Duodenal mucosa (tissue), 2 donors: ENCODE results near the gene PARD3B.

ENCODE experiments used
- H3K27ac ChIP-seq: one replicate; pipeline ENCODE4 v1.7.0; 2013; ENCODE audit warnings: low read depth, low read length
- H3K27me3 ChIP-seq, 2 donors: one replicate each; pipeline ENCODE4 v1.7.0; 2013; ENCODE audit warnings: low read length in 2 of 2, control low read depth in 1 of 2; ENCODE audit not compliant: insufficient read depth in 2 of 2, control insufficient read depth in 1 of 2
- H3K36me3 ChIP-seq, 2 donors: one replicate each; pipeline ENCODE4 v1.7.0; 2013; ENCODE audit warnings: low read length in 2 of 2, control low read depth in 1 of 2; ENCODE audit not compliant: insufficient read depth in 2 of 2, control insufficient read depth in 1 of 2
- H3K4me1 ChIP-seq, 2 donors: one replicate each; pipeline ENCODE4 v1.7.0; 2013; ENCODE audit warnings: low read length in 2 of 2, control low read depth in 1 of 2; ENCODE audit not compliant: insufficient read depth in 2 of 2, control insufficient read depth in 1 of 2
- H3K4me3 ChIP-seq, 2 donors: one replicate each; pipeline ENCODE4 v1.7.0; 2013; ENCODE audit warnings: low read length in 2 of 2, low read depth in 1 of 2
- H3K9ac ChIP-seq, 2 donors: one replicate each; pipeline ENCODE4 v1.7.0; 2013; ENCODE audit warnings: low read length in 2 of 2, low read depth in 1 of 2
- H3K9me3 ChIP-seq, 2 donors: one replicate each; pipeline ENCODE4 v1.7.0; 2013; ENCODE audit warnings: low read length in 2 of 2, control low read depth in 1 of 2; ENCODE audit not compliant: control insufficient read depth in 1 of 2

PARD3B gene

DNA sequence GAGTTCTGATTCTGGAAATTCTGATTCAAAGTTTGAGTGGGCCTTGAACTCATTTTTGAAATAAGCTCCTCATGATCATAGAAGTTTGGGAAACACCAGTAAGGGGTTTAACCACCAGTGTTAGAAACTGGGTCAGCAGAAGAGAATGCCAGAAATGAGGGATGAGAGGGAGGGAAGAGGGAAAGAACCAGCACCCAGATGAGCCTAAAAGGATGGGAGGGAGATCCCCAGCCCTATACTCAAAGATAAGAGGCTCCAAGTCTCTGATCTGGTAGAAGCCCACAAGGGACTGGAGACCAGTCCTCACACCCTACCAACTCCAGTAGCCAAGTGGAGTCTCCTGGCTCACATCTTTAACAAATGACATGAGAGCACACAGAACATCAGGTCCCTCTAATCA is 832.0 kb downstream of the PARD3B start:
- Histone ChIP-seq H3K9ac (no peak overlapping the region), H3K36me3 (no peaks in the 10 kb centered on the region), H3K9me3 (no peaks in the 10 kb centered on the region), H3K4me1 (no peaks in the 10 kb centered on the region), H3K4me3 (no peak overlapping the region), H3K27me3 (no peaks in the 10 kb centered on the region), H3K27ac (no peak overlapping the region)

DNA sequence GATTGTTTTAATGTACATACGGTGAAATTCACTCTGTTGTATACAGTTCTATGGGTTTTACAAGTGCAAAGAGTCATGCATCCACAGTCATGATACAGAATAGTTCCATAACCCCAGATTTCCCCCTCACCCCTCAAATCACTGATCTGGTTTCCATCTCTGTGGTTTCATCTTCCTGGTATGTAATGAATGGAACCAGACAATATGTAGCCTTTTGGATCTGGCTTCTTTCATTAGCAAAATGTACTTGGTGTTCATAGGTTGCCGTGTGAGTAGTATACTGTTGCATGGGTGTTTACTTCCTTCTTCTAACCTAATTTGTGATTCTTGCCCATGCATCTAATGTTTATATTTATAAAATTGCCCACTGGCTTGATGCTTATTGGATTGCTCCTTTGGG is 838.3 kb downstream of the PARD3B start:
- Histone ChIP-seq H3K9ac (no peak overlapping the region), H3K4me3 (no peak overlapping the region), H3K4me1 (no peaks in the 10 kb centered on the region), H3K27me3 (no peaks in the 10 kb centered on the region), H3K27ac (no peak overlapping the region), H3K9me3 (no peaks in the 10 kb centered on the region), H3K36me3 (no peaks in the 10 kb centered on the region)

DNA sequence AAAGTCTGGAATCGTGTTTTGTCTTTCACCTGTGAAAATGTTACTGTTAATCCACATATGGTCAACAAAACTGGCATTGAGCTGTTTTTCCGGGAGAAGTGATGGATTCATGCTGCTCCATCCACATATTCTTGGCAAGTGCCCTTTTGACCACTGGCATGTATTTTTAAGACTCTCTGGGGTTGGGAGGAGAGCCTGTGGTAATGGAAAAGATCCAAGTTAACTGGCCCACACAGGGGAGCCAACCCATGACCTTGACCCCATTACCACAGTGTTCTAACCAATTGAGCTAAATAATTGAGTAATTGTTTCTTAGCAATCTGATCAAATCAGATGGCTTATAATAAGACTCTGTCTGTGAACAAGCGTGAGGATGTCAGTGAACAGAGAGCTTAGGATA is 840.8 kb downstream of the PARD3B start:
- Histone ChIP-seq H3K9me3 (no peaks in the 10 kb centered on the region), H3K27me3 (no peaks in the 10 kb centered on the region), H3K36me3 (no peaks in the 10 kb centered on the region), H3K27ac (no peak overlapping the region), H3K4me3 (no peak overlapping the region), H3K9ac (no peak overlapping the region), H3K4me1 (no peaks in the 10 kb centered on the region)

DNA sequence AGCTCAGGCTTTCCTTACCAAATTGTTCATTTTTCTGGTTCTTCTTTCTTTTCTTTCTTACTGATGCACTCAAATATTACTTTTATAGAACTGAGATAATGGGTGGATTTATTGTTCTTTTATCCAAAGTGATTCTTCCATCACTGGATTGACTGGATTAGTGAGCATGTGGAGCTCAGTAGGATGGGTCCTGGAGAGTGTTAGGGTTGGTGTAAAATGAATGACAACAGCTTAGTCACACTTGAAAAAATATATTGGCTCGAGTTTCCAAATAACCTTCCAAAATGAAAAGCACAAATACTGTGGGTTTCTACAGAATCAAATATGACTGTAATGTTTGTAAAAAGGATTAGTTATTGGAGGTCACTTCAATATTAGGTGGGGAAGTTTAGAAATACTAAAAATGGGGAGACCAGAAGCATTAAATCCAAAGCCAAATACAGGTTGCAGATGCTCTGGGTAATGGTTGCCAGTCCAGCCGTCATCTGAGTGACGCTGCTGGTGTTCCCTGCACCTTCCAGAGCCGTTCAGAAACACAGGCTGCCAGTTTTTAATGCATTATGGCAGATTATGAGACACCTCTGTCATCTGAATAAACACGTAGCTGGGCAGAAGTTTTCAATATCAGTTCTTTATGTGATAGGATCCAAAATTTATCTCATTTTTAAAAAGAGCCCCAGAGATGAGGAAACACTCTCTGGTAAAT is 842.2 kb downstream of the PARD3B start:
- no peak overlapping the region for H3K4me3 ChIP-seq
- no peaks in the 10 kb centered on the region for H3K27me3 ChIP-seq
- H3K9me3 ChIP-seq = no peaks in the 10 kb centered on the region
- no peaks in the 10 kb centered on the region for H3K36me3 ChIP-seq
- no peak overlapping the region for H3K9ac ChIP-seq
- no peak overlapping the region for H3K27ac ChIP-seq
- no peaks in the 10 kb centered on the region for H3K4me1 ChIP-seq

DNA sequence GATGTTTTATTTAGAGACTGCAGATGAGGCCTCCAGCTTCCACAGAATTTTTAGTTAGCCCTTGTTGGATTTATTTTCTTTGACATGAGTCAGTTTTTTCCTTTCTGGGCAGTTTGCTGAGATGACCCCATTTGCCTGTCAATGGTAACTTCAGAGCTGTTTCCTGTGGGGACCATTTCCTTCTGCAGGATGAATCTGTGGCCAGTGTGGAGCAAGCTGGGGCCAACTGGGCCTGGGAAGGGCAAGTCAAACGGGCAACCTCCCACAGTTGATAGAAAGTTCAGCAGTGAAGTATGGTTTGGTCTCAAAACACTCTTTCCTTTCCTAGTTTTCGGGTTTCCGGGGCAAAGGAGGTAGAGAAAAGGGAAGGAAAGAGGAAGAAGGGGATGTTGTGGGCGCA is 845.6 kb downstream of the PARD3B start:
- H3K9me3 ChIP-seq = no peaks in the 10 kb centered on the region
- no peaks in the 10 kb centered on the region for H3K4me1 ChIP-seq
- no peak overlapping the region for H3K4me3 ChIP-seq
- no peak overlapping the region for H3K9ac ChIP-seq
- H3K36me3 ChIP-seq = no peaks in the 10 kb centered on the region
- H3K27ac ChIP-seq = no peak overlapping the region
- no peaks in the 10 kb centered on the region for H3K27me3 ChIP-seq

DNA sequence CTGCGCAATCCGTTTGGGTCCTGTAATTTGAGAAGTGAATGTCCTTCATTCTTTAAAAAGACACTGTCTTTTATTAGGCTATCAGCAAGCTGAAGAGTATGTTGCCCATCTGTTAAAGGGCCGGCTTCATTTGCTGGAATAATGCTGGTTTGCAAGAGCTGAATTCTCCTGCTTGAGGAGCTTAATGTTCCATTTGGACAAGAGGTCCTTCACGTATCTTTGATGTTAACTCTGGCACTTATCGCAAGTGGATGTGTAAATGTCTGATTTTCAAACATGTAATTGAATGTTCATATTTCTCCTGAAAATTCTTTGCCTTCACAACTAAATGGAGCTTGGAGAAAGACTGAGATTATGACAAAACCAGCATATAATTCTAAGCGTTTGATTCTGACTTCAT is 856.2 kb downstream of the PARD3B start:
- no peak overlapping the region for H3K9ac ChIP-seq
- no peak overlapping the region for H3K4me3 ChIP-seq
- H3K9me3 ChIP-seq = no peaks in the 10 kb centered on the region
- no peak overlapping the region for H3K27ac ChIP-seq
- no peaks in the 10 kb centered on the region for H3K36me3 ChIP-seq
- no peaks in the 10 kb centered on the region for H3K27me3 ChIP-seq
- peaks cover 9% of the 10 kb centered on the region in 2 donors for H3K4me1 ChIP-seq

DNA sequence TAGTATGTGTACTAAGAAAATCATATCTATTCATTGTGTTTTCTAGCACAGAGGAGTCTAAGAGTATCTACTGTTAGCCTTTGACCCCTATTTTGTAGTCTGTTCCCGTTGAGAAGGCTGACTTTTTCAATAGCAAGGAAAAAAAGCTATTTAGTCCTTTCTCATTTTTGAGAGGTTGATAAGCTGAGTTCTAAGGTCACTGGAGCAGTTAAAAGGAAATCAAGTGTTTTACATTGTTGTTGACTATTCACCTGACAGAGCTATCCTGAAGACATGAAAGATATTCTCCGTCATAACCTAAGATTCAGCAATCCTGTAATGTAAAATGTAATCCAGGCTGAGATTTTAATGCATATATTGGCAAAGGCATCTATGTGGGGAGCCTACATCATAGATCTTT is 856.7 kb downstream of the PARD3B start:
- Histone ChIP-seq H3K36me3 (no peaks in the 10 kb centered on the region), H3K27me3 (no peaks in the 10 kb centered on the region), H3K27ac (no peak overlapping the region), H3K4me1 (peaks cover 9 to 12% of the 10 kb centered on the region in 2 donors), H3K9me3 (no peaks in the 10 kb centered on the region), H3K9ac (no peak overlapping the region), H3K4me3 (no peak overlapping the region)

DNA sequence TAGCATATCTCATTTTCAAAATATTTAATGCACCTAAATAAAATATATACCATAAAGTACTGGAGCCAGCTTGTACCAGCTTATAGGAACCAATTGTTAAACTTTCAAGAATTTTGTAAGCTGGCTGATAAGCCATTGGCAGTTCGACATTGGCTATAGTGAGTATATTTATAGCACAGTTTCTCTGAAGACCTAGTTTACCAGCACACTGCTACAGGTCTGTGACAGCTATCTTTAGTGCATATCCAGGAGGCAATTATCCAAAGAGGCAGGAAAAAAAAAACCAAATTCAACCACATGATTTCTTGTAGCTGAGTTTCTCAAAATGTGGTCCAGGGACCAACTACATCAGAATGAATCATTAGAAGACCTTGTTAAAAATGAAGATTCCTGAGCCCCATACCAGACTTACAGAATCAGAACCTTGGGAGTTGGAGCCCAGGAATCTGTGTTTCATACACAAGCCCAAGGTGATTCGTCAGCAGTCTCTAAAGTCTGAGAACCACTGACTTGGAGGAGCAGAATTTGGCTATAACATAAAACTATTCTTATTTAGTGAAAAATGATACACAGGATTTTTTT is 858.1 kb downstream of the PARD3B start:
- H3K4me3 ChIP-seq = no peak overlapping the region
- no peaks in the 10 kb centered on the region for H3K27me3 ChIP-seq
- no peaks in the 10 kb centered on the region for H3K36me3 ChIP-seq
- no peak overlapping the region for H3K27ac ChIP-seq
- peaks cover 9 to 21% of the 10 kb centered on the region in 2 donors for H3K4me1 ChIP-seq
- H3K9me3 ChIP-seq = no peaks in the 10 kb centered on the region
- no peak overlapping the region for H3K9ac ChIP-seq

DNA sequence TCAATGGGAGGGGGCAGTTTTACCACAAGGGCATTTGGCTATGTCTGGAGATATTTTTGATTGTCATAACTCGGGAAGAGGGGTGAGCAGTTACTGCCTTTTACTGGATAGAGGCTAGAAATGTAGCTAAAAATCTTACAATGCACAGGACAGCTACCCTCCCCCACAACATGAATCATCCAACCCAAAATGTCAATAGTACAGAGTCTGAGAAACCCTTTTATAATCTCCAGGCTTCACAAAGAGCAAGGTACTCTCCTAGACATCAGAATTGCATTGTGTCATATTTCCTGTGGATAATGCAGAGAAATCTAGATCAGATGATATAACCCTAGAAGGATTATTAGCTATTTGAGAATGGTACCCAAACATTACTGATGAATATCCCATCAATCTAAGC is 859.9 kb downstream of the PARD3B start:
- Histone ChIP-seq H3K27me3 (no peaks in the 10 kb centered on the region), H3K36me3 (no peaks in the 10 kb centered on the region), H3K27ac (no peak overlapping the region), H3K9ac (no peak overlapping the region), H3K9me3 (no peaks in the 10 kb centered on the region), H3K4me1 (peaks cover 11 to 31% of the 10 kb centered on the region in 2 donors), H3K4me3 (no peak overlapping the region)

DNA sequence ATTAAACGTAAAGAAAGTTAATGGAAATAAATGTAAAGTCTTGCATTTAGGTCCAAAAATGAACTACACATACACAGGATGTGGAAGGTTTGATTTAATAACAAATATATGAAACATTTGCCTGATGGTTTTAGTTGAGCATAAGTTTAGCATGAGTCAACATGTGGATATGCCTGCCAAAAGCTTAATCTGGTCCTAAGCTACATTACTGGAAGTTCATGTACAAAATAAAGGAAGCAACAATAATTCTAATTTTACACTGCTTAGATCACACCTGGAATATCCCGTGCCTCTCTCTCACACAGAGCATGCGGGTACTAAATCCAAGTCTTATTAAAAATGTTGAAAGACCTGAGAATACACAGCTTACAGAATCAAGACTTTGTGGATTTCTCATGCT is 860.5 kb downstream of the PARD3B start:
- Histone ChIP-seq H3K27ac (no peak overlapping the region), H3K9ac (no peak overlapping the region), H3K36me3 (no peaks in the 10 kb centered on the region), H3K4me3 (no peak overlapping the region), H3K4me1 (peaks cover 12 to 33% of the 10 kb centered on the region in 2 donors), H3K27me3 (no peaks in the 10 kb centered on the region), H3K9me3 (no peaks in the 10 kb centered on the region)
